ENCODE results near the gene DRD1.
"Not testable (repeated sequence)": the region's sequence is repeated elsewhere in the genome, so short reads cannot be mapped to it uniquely, and the experiment has no call there.

DRD1 gene

GRCh38 chr5:175436359-175436758 is 7.6 kb downstream of the DRD1 start:
- Histone ChIP-seq H3K27ac (ENCODE audit: low read depth, low read length) (no peak overlapping the region), H3F3A (ENCODE audit: insufficient read depth) (no peaks in the 10 kb centered on the region), H3K36me3 (ENCODE audit: low read length) (no peaks in the 10 kb centered on the region), H4K20me1 (ENCODE audit: low read depth, low read length) (no peaks in the 10 kb centered on the region), H3K27me3 (ENCODE audit: low read length) (no peaks in the 10 kb centered on the region), H3K4me2 (ENCODE audit: low read depth, low read length, poor library complexity, severe bottlenecking) (no peak overlapping the region), H2AFZ (ENCODE audit: low read depth, low read length, severe bottlenecking) (no peak overlapping the region), H3K9ac (ENCODE audit: low read length) (no peak overlapping the region), H3K79me2 (ENCODE audit: insufficient read depth, low read length) (no peaks in the 10 kb centered on the region), H3K4me3 (ENCODE audit: insufficient read depth, low read length, poor library complexity, severe bottlenecking) (no peak overlapping the region), H3K9me2 (replicated peaks; ENCODE audit: insufficient read depth, low read length) (no peaks in the 10 kb centered on the region), H3K9me3 (ENCODE audit: insufficient read depth, low read length) (no peaks in the 10 kb centered on the region)
- TF ChIP-seq EZH2phosphoT487 (conservative IDR thresholded peaks at IDR 0.05; ENCODE audit: low read length), result no peak
- TF ChIP-seq, protein P1, sequence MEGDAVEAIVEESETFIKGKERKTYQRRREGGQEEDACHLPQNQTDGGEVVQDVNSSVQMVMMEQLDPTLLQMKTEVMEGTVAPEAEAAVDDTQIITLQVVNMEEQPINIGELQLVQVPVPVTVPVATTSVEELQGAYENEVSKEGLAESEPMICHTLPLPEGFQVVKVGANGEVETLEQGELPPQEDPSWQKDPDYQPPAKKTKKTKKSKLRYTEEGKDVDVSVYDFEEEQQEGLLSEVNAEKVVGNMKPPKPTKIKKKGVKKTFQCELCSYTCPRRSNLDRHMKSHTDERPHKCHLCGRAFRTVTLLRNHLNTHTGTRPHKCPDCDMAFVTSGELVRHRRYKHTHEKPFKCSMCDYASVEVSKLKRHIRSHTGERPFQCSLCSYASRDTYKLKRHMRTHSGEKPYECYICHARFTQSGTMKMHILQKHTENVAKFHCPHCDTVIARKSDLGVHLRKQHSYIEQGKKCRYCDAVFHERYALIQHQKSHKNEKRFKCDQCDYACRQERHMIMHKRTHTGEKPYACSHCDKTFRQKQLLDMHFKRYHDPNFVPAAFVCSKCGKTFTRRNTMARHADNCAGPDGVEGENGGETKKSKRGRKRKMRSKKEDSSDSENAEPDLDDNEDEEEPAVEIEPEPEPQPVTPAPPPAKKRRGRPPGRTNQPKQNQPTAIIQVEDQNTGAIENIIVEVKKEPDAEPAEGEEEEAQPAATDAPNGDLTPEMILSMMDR (IDR thresholded peaks at IDR 0.05; ENCODE audit: insufficient read depth, low read length, poor library complexity, severe bottlenecking), result no peak

- H3K27me3 ChIP-seq (ENCODE audit: low read length), result no peaks in the 10 kb centered on the region
- H4K20me1 ChIP-seq (ENCODE audit: low read depth, low read length), result no peaks in the 10 kb centered on the region
- no peaks in the 10 kb centered on the region for H3K36me3 ChIP-seq (ENCODE audit: low read length)
- H2AFZ ChIP-seq (ENCODE audit: low read depth, low read length, severe bottlenecking), result no peak overlapping the region
- TF ChIP-seq, protein P1 (IDR thresholded peaks at IDR 0.05; ENCODE audit: insufficient read depth, low read length, poor library complexity, severe bottlenecking), result no peak
- no peak for TF ChIP-seq EZH2phosphoT487 (conservative IDR thresholded peaks at IDR 0.05; ENCODE audit: low read length)
- no peaks in the 10 kb centered on the region for H3F3A ChIP-seq (ENCODE audit: insufficient read depth)
- no peak overlapping the region for H3K27ac ChIP-seq (ENCODE audit: low read depth, low read length)
- H3K4me3 ChIP-seq (ENCODE audit: insufficient read depth, low read length, poor library complexity, severe bottlenecking), result no peak overlapping the region
- H3K79me2 ChIP-seq (ENCODE audit: insufficient read depth, low read length), result no peaks in the 10 kb centered on the region
- H3K9me2 ChIP-seq (replicated peaks; ENCODE audit: insufficient read depth, low read length), result no peaks in the 10 kb centered on the region
- no peak overlapping the region for H3K9ac ChIP-seq (ENCODE audit: low read length)
- H3K4me2 ChIP-seq (ENCODE audit: low read depth, low read length, poor library complexity, severe bottlenecking), result no peak overlapping the region
- H3K9me3 ChIP-seq (ENCODE audit: insufficient read depth, low read length), result no peaks in the 10 kb centered on the region
Observed at GRCh38 chr5:175434800-175435199, 9.2 kb downstream of the DRD1 start.

- H2AFZ ChIP-seq (ENCODE audit: low read depth, low read length, severe bottlenecking), result no peak overlapping the region
- no peaks in the 10 kb centered on the region for H4K20me1 ChIP-seq (ENCODE audit: low read depth, low read length)
- no peaks in the 10 kb centered on the region for H3K9me3 ChIP-seq (ENCODE audit: insufficient read depth, low read length)
Observed at GRCh38 chr5:175427762-175428161, 16.2 kb downstream of the DRD1 start.

DNA sequence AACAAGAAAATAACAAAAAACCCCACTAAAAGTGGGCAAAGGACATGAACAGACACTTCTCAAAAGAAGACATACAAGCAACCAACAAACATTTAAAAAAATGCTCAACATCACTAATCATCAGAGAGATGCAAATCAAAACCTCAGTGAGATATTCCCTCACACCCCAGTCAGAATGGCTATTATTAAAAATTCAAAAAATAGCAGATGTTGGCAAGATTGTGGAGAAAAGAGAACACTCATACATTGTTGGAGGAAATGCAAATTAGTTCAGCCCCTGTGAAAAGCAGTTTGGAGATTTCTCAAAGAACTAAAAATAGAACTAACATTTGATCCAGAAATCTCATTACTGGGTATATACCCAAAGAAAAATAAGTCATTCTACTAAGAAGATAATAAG is 19.4 kb downstream of the DRD1 start:
- H3K27me3 ChIP-seq (ENCODE audit: low read length); H3K9ac ChIP-seq (ENCODE audit: low read length); H3K36me3 ChIP-seq (ENCODE audit: low read length); H3K79me2 ChIP-seq (ENCODE audit: insufficient read depth, low read length); H3F3A ChIP-seq (ENCODE audit: insufficient read depth); H3K9me3 ChIP-seq (ENCODE audit: insufficient read depth, low read length); H3K4me3 ChIP-seq (ENCODE audit: insufficient read depth, low read length, poor library complexity, severe bottlenecking); H3K4me2 ChIP-seq (ENCODE audit: low read depth, low read length, poor library complexity, severe bottlenecking); H3K27ac ChIP-seq (ENCODE audit: low read depth, low read length); H3K9me2 ChIP-seq (replicated peaks; ENCODE audit: insufficient read depth, low read length); H2AFZ ChIP-seq (ENCODE audit: low read depth, low read length, severe bottlenecking); H4K20me1 ChIP-seq (ENCODE audit: low read depth, low read length): not testable (repeated sequence)

More at GRCh38 chr5:175427762-175428161, 16.2 kb downstream of the DRD1 start:
- Histone ChIP-seq H3K27ac (ENCODE audit: low read depth, low read length) (no peak overlapping the region), H3K9me2 (replicated peaks; ENCODE audit: insufficient read depth, low read length) (no peaks in the 10 kb centered on the region), H3K4me3 (ENCODE audit: insufficient read depth, low read length, poor library complexity, severe bottlenecking) (no peak overlapping the region), H3K4me2 (ENCODE audit: low read depth, low read length, poor library complexity, severe bottlenecking) (no peak overlapping the region), H3K9ac (ENCODE audit: low read length) (no peak overlapping the region), H3K36me3 (ENCODE audit: low read length) (no peaks in the 10 kb centered on the region), H3F3A (ENCODE audit: insufficient read depth) (no peaks in the 10 kb centered on the region), H3K27me3 (ENCODE audit: low read length) (no peaks in the 10 kb centered on the region), H3K79me2 (ENCODE audit: insufficient read depth, low read length) (no peaks in the 10 kb centered on the region)
- TF ChIP-seq EZH2phosphoT487 (conservative IDR thresholded peaks at IDR 0.05; ENCODE audit: low read length), result no peak
- TF ChIP-seq, protein P1 (IDR thresholded peaks at IDR 0.05; ENCODE audit: insufficient read depth, low read length, poor library complexity, severe bottlenecking), result no peak
